Measurements from ENCODE around the gene VAC14.

GRCh38 chr16:70648606-70649005 is 152.4 kb downstream of the VAC14 start:
- TF ChIP-seq POLR2A (IDR thresholded peaks at IDR 0.05) (no peak), CTCF (IDR thresholded peaks at IDR 0.05) (no peak)
